Transverse colon (tissue), 3 donors: ENCODE measurements around the gene OSBPL10.

Experiments
- CTCF ChIP-seq, 5 experiments: fragments of 200-600 bp in 3 of 5; fragments of 450-650 bp in 2 of 5; sonication (generic) in 3 of 5; IDR thresholded peaks; 1 replicate in 2 of 5; 2 replicates in 3 of 5; pipeline ENCODE4 v1.5.1; 2016 to 2017; ENCODE audit warnings: antibody characterized with exemption in 5 of 5, inconsistent platforms in 3 of 5, mild to moderate bottlenecking in 2 of 5, moderate library complexity in 1 of 5
- POLR2A ChIP-seq: fragments of 450-650 bp; IDR thresholded peaks from one replicate; pipeline ENCODE4 v1.6.1; 2016; ENCODE audit warnings: antibody characterized with exemption, mild to moderate bottlenecking, moderate library complexity

- TF ChIP-seq CTCF (IDR thresholded peaks at IDR 0.05) (no peak), POLR2A (no peak)
These were observed 51.1 kb downstream of the OSBPL10 start for GRCh38 chr3:31929826-31930502.
